GM12878 (cell line): ENCODE results near the gene C2orf92. TPM values are rescaled to one million over a fixed set of nuclear protein-coding genes. Genes with fewer than 3 reads are reported as not detected.

Experiments used
- ATAC-seq: fragments of 200-7000 bp; cut with Tn5 transposase; 3 replicates; pipeline ENCODE4 v1.9.1; 2020; ENCODE audit warnings: mild to moderate bottlenecking, moderate library complexity
- BruUV-seq: library from RNA; stranded (reverse); fragments of 400-500 nt; replicated peaks from 2 replicates; lab custom pipeline; 2021; lab: Mats Ljungman, UMichigan
- CTCF ChIA-PET: fragments of 300-600 bp; sonication (Branson Sonifier 250); formaldehyde crosslinking; extraction: SDS; loops from one replicate; lab custom pipeline; 2021; ENCODE audit warnings: inconsistent platforms; lab: Yijun Ruan, JAX
- POLR2A ChIA-PET: fragments of 350-600 bp; formaldehyde crosslinking; extraction: SDS; loops from one replicate; lab custom pipeline; 2021; ENCODE audit warnings: inconsistent platforms; lab: Charles Lee
- RAD21 ChIA-PET: fragments of 300-600 bp; sonication (Branson Sonifier 250); formaldehyde crosslinking; loops from one replicate; lab custom pipeline; 2023; ENCODE audit warnings: antibody characterized with exemption; ENCODE audit not compliant: unreplicated experiment; lab: Charles Lee
- SMC1A ChIA-PET: fragments of 300-600 bp; sonication (Branson Sonifier 250); formaldehyde crosslinking; loops from one replicate; lab custom pipeline; 2023; ENCODE audit not compliant: unreplicated experiment, uncharacterized antibody; lab: Charles Lee
- DNase-seq: peaks from one replicate; pipeline ENCODE4 v3.0.0-alpha.2; 2011; ENCODE audit warnings: low read depth, low spot score
- FAIRE-seq: peaks from 3 replicates; lab custom pipeline; 2011; peaks lifted over from hg19 to GRCh38; lab: Jason Lieb, UNC
- H2AFZ ChIP-seq: 2 replicates; pipeline ENCODE4 v1.6.0; 2011; ENCODE audit warnings: low read depth, low read length, control low read depth; ENCODE audit not compliant: control insufficient read depth
- H3K27ac ChIP-seq: 2 replicates; pipeline ENCODE4 v1.5.1; 2011; ENCODE audit warnings: control low read depth; ENCODE audit not compliant: control insufficient read depth, insufficient read depth
- H3K27me3 ChIP-seq, 2 experiments: replicated peaks in 1 of 2; 2 replicates each; pipeline versions ENCODE4 v1.6.0 to v1.6.1; 2011; ENCODE audit warnings: low read length in 1 of 2; ENCODE audit not compliant: control insufficient read depth in 2 of 2, insufficient read depth in 2 of 2
- H3K36me3 ChIP-seq, 2 experiments: 2 replicates each; pipeline ENCODE4 v1.5.1; 2011; ENCODE audit warnings: low read length in 1 of 2; ENCODE audit not compliant: control insufficient read depth in 2 of 2, insufficient read depth in 2 of 2
- H3K4me1 ChIP-seq: 2 replicates; pipeline ENCODE4 v1.6.1; 2011; ENCODE audit warnings: mild to moderate bottlenecking, low read length, moderate library complexity, mixed read lengths; ENCODE audit not compliant: control insufficient read depth, insufficient read depth
- H3K4me2 ChIP-seq: 2 replicates; pipeline ENCODE4 v1.6.0; 2011; ENCODE audit warnings: control low read depth; ENCODE audit not compliant: control insufficient read depth, insufficient read depth
- H3K4me3 ChIP-seq: fragments of 200-600 bp; sonication (generic); 2 replicates; pipeline ENCODE4 v1.5.1; 2016
- H3K79me2 ChIP-seq: 2 replicates; pipeline ENCODE4 v1.6.0; 2011; ENCODE audit warnings: low read length; ENCODE audit not compliant: control insufficient read depth, insufficient read depth
- H3K9ac ChIP-seq: 2 replicates; pipeline ENCODE4 v1.8.0; 2011; ENCODE audit warnings: low read length, control low read depth, mixed read lengths; ENCODE audit not compliant: control insufficient read depth, insufficient read depth
- H3K9me3 ChIP-seq: replicated peaks from 3 replicates; pipeline ENCODE4 v1.5.1; 2011; ENCODE audit warnings: mild to moderate bottlenecking, low read length; ENCODE audit not compliant: control insufficient read depth, insufficient read depth
- H4K20me1 ChIP-seq: 2 replicates; pipeline ENCODE4 v1.6.0; 2011; ENCODE audit not compliant: control insufficient read depth, insufficient read depth
- CREM ChIP-seq: IDR thresholded peaks from 2 replicates; pipeline ENCODE4 v1.6.1; 2014; ENCODE audit warnings: antibody characterized with exemption, low read depth
- JUNB ChIP-seq: IDR thresholded peaks from 2 replicates; pipeline ENCODE4 v1.6.1; 2016; ENCODE audit warnings: antibody characterized with exemption, mild to moderate bottlenecking
- NKRF ChIP-seq: fragments of 450-650 bp; conservative IDR thresholded peaks from 2 replicates; pipeline ENCODE4 v1.6.1; 2017; ENCODE audit warnings: mild to moderate bottlenecking, moderate library complexity
- NRF1 ChIP-seq: conservative IDR thresholded peaks from 2 replicates; pipeline ENCODE4 v1.6.1; 2011; ENCODE audit warnings: mild to moderate bottlenecking, low read depth, low read length, improper control_type of control experiment
- RB1 ChIP-seq: fragments of 450-650 bp; formaldehyde crosslinking; IDR thresholded peaks from 2 replicates; pipeline ENCODE4 v1.6.1; 2017; ENCODE audit warnings: mild to moderate bottlenecking, borderline replicate concordance
- ZBTB4 ChIP-seq: fragments of 450-650 bp; formaldehyde crosslinking; IDR thresholded peaks from 2 replicates; pipeline ENCODE4 v1.4.0; 2022; ENCODE audit warnings: mild to moderate bottlenecking, moderate library complexity
- WGBS: methylation state at CpG from one replicate; pipeline ENCODE4 v1.1.6; 2016; ENCODE audit warnings: low lambda C conversion rate; ENCODE audit not compliant: insufficient replicate concordance, insufficient coverage; ENCODE audit errors: missing lambda C conversion rate; 5-methylcytosine and 5-hydroxymethylcytosine counted together
- in situ Hi-C: fragments of 300-500 bp; cut with MboI; formaldehyde crosslinking; loops from 9 replicates; pipeline ENCODE4 v1.14.3; 2018; ENCODE audit warnings: mixed read lengths
- intact Hi-C: fragments of 100-400 bp; cut with micrococcal nuclease; formaldehyde crosslinking; loops from one replicate; pipeline ENCODE4 v1.14.2; 2022; ENCODE audit not compliant: unreplicated experiment
- polyA plus RNA-seq, 11 experiments: library from polyadenylated mRNA; depleted of rRNA in 4 of 11; unstranded in 6 of 11; stranded (reverse) in 5 of 11; fragments of >200 nt; fragmentation: Nextera tagmentation in 4 of 11; fragmentation: Illumina TruSeq in 1 of 11; extraction: Ambion mirVana in 4 of 11; extraction: Trizol in 1 of 11; gene quantifications; 1 replicate in 1 of 11; 2 replicates in 10 of 11; pipeline versions ENCODE4 v1.2.1 to v1.2.3, GENCODE V29; 2011 to 2016; ENCODE audit warnings: inconsistent platforms in 2 of 11, missing spikeins in 2 of 11, low read depth in 1 of 11
- total RNA-seq, 4 experiments: library from RNA; depleted of rRNA in 3 of 4; stranded (reverse); fragments of >200 nt in 3 of 4; fragmentation: Illumina TruSeq in 1 of 4; extraction: Trizol in 1 of 4; gene quantifications; 2 replicates each; pipeline versions ENCODE4 v1.2.1 to v1.2.3, GENCODE V29; 2013 to 2021
- TF ChIP-seq, protein P1 (sequence below): IDR thresholded peaks from 2 replicates; pipeline ENCODE4 v1.6.1; 2012; ENCODE audit warnings: improper control_type of control experiment, low read depth, low read length; ENCODE audit not compliant: insufficient replicate concordance

C2orf92 gene
- total and polyA plus RNA-seq, 10 of the 15 experiments (the other 5 are each of a cell fraction or from before 2014, with no cell fraction given): 0.40 to 10.1 (median 3.7) TPM

GRCh38 chr2:97653473-97653872 is 16.0 kb upstream of the C2orf92 start (continued):
- TF ChIP-seq ZBTB4 (CRISPR knock-in tag) (no peak), JUNB (no peak), CREM (no peak), NRF1 (no peak), RB1 (no peak)

- Histone ChIP-seq H3K79me2 (no peaks in the 10 kb centered on the region), H3K27ac (no peak overlapping the region), H4K20me1 (no peaks in the 10 kb centered on the region), H3K27me3 (no peaks in the 10 kb centered on the region), H3K4me1 (no peaks in the 10 kb centered on the region), H2AFZ (no peak overlapping the region), H3K9me3 (no peaks in the 10 kb centered on the region; the same call in 2 of the 3 replicates), H3K4me3 (no peak overlapping the region), H3K9ac (no peak overlapping the region), H3K36me3 (peaks cover 6% of the 10 kb centered on the region in 2 experiments; a peak in 3 of 4 replicates), H3K4me2 (no peak overlapping the region)
- DNase-seq: no peak
- intact Hi-C loops: no loop called here
- no peak for ATAC-seq
- CTCF ChIA-PET: interaction anchor here (1.0 to 2.3 kb wide), 4 partner anchors 10 to 70 kb away, joined by 3 to 7 read pairs (median 4); partner anchors contain the start of gene ACTR1B
- in situ Hi-C loops: no loop called here
- 43% methylated on average over 1 of the region's 1 CpG for WGBS
- SMC1A ChIA-PET: interaction anchor here (1.0 kb wide), 1 partner anchor 8 kb away, joined by 3 read pairs; no protein-coding TSS in a partner anchor
- no peak for TF ChIP-seq NKRF
- TF ChIP-seq, protein P1, sequence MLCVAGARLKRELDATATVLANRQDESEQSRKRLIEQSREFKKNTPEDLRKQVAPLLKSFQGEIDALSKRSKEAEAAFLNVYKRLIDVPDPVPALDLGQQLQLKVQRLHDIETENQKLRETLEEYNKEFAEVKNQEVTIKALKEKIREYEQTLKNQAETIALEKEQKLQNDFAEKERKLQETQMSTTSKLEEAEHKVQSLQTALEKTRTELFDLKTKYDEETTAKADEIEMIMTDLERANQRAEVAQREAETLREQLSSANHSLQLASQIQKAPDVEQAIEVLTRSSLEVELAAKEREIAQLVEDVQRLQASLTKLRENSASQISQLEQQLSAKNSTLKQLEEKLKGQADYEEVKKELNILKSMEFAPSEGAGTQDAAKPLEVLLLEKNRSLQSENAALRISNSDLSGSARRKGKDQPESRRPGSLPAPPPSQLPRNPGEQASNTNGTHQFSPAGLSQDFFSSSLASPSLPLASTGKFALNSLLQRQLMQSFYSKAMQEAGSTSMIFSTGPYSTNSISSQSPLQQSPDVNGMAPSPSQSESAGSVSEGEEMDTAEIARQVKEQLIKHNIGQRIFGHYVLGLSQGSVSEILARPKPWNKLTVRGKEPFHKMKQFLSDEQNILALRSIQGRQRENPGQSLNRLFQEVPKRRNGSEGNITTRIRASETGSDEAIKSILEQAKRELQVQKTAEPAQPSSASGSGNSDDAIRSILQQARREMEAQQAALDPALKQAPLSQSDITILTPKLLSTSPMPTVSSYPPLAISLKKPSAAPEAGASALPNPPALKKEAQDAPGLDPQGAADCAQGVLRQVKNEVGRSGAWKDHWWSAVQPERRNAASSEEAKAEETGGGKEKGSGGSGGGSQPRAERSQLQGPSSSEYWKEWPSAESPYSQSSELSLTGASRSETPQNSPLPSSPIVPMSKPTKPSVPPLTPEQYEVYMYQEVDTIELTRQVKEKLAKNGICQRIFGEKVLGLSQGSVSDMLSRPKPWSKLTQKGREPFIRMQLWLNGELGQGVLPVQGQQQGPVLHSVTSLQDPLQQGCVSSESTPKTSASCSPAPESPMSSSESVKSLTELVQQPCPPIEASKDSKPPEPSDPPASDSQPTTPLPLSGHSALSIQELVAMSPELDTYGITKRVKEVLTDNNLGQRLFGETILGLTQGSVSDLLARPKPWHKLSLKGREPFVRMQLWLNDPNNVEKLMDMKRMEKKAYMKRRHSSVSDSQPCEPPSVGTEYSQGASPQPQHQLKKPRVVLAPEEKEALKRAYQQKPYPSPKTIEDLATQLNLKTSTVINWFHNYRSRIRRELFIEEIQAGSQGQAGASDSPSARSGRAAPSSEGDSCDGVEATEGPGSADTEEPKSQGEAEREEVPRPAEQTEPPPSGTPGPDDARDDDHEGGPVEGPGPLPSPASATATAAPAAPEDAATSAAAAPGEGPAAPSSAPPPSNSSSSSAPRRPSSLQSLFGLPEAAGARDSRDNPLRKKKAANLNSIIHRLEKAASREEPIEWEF: no peak
- POLR2A ChIA-PET: interaction anchor here (0.6 kb wide), 1 partner anchor 1339 kb away, joined by 7 read pairs; no protein-coding TSS in a partner anchor
- FAIRE-seq: no peak
- RAD21 ChIA-PET: no interaction called here
- BruUV-seq: TSS peak; percentile 29
Observed at GRCh38 chr2:97653874-97654273, 15.6 kb upstream of the C2orf92 start.
